Measurements from ENCODE around the gene SPRN.
"Not testable (repeated sequence)": the region's sequence is repeated elsewhere in the genome, so short reads cannot be mapped to it uniquely, and the experiment has no call there.

SPRN gene

GRCh38 chr10:133456041-133456951, 31.9 kb upstream of the SPRN start:
- no peak for DNase-seq

- no peak for DNase-seq
These were observed 31.2 kb upstream of the SPRN start for GRCh38 chr10:133455611-133456031.

GRCh38 chr10:133455196-133455595, 30.8 kb upstream of the SPRN start:
- DNase-seq = no peak

- DNase-seq = no peak
These were observed 29.9 kb upstream of the SPRN start for GRCh38 chr10:133454204-133454893.

GRCh38 chr10:133453516-133454203, 29.2 kb upstream of the SPRN start, which contains the start of gene SCART1:
TSS of gene SCART1 (plus strand) at chr10:133453945. CDS start at chr10:133453998, 53 bp downstream.
- DNase-seq = no peak

GRCh38 chr10:133452453-133452852, 28.0 kb upstream of the SPRN start:
- DNase-seq = no peak

GRCh38 chr10:133451346-133451745, 26.9 kb upstream of the SPRN start:
- DNase-seq = no peak

- DNase-seq = no peak
These were observed 23.7 kb upstream of the SPRN start for GRCh38 chr10:133448120-133448519.

- DNase-seq = no peak
These were observed 22.6 kb upstream of the SPRN start for GRCh38 chr10:133446979-133447378.

GRCh38 chr10:133445751-133446708, 21.6 kb upstream of the SPRN start:
- no peak for DNase-seq

GRCh38 chr10:133445268-133445732, 20.9 kb upstream of the SPRN start:
- DNase-seq = no peak

GRCh38 chr10:133444342-133445267, 20.2 kb upstream of the SPRN start:
- no peak for DNase-seq

GRCh38 chr10:133442967-133443924, 18.8 kb upstream of the SPRN start:
- no peak for DNase-seq

- no peak for DNase-seq
These were observed 18.0 kb upstream of the SPRN start for GRCh38 chr10:133442191-133442966.

GRCh38 chr10:133441780-133442179, 17.4 kb upstream of the SPRN start:
- DNase-seq = no peak

- DNase-seq = not testable (repeated sequence)
These were observed 16.9 kb upstream of the SPRN start for GRCh38 chr10:133441356-133441755.

- DNase-seq = no peak
These were observed 16.3 kb upstream of the SPRN start for GRCh38 chr10:133440633-133441285.
